H4 (cell line): Measurements from ENCODE around the gene MCM3AP. TPM values are rescaled to one million over a fixed set of nuclear protein-coding genes. Genes with fewer than 3 reads are reported as not detected.
A peak's percentile ranks its signal among the peaks of the same experiment; 100 is the strongest.
"Not testable (repeated sequence)": the region's sequence is repeated elsewhere in the genome, so short reads cannot be mapped to it uniquely, and the experiment has no call there.

Source experiments
- DNase-seq: peaks from one replicate; pipeline ENCODE4 v3.0.0-alpha.2; 2015; ENCODE audit warnings: low spot score
- total RNA-seq: library from RNA; depleted of rRNA; stranded (reverse); fragments of >200 nt; shearing (Covaris generic); gene quantifications from 2 replicates; pipeline ENCODE4 v1.2.3, GENCODE V29; 2014

Gene MCM3AP
- total RNA-seq, 1 experiment from 2014 or later = 48.9 TPM

DNA sequence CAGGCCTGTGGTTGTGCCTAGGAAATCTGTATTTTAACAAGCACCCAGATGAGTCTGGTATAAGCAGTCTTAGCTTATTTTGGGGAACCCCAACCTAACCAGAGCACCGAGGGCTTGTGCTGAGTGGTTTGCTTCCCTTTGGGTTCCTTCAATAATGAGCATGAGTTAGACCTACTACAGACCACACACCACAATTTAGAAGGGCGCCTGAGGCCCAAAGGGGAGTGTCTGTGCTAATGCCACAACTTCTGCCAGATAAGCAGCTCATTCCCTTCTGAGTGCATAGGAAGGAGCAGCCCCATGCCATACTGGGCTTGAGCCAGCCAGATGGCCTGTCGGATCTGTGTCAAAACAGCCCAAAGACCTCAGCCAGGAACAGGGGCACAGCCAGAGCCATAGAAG lies 41.5 kb downstream of the MCM3AP start:
- no peak for DNase-seq

- no peak for DNase-seq
Observed at GRCh38 chr21:46243325-46243724, 42.1 kb downstream of the MCM3AP start.

DNA sequence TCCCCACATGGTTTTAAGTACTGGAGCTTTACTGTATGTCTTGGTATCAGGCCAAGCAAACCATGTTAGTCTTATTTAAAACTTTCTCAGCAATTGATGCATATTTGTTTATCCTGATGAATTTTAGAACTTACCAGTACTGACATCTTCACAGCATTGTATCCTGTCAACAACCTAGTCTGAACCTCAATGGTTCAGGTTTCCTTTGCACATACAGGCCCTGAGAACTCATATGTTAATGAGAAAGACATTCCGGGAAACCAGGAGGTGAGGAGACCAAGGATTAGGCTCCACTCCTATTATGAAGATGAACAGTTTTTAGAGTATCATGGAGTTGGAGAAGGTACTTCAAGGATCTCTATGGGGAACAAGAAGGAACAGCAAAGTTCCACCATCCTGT lies 43.8 kb downstream of the MCM3AP start:
- not testable (repeated sequence) for DNase-seq

GRCh38 chr21:46239817-46240325 lies 45.5 kb downstream of the MCM3AP start:
- DNase-seq = no peak

- DNase-seq = no peak
Observed at GRCh38 chr21:46237474-46237873, 47.9 kb downstream of the MCM3AP start.

GRCh38 chr21:46234436-46234950 lies 50.9 kb downstream of the MCM3AP start:
- no peak for DNase-seq

GRCh38 chr21:46229923-46230260 lies 55.5 kb downstream of the MCM3AP start:
- no peak for DNase-seq

DNA sequence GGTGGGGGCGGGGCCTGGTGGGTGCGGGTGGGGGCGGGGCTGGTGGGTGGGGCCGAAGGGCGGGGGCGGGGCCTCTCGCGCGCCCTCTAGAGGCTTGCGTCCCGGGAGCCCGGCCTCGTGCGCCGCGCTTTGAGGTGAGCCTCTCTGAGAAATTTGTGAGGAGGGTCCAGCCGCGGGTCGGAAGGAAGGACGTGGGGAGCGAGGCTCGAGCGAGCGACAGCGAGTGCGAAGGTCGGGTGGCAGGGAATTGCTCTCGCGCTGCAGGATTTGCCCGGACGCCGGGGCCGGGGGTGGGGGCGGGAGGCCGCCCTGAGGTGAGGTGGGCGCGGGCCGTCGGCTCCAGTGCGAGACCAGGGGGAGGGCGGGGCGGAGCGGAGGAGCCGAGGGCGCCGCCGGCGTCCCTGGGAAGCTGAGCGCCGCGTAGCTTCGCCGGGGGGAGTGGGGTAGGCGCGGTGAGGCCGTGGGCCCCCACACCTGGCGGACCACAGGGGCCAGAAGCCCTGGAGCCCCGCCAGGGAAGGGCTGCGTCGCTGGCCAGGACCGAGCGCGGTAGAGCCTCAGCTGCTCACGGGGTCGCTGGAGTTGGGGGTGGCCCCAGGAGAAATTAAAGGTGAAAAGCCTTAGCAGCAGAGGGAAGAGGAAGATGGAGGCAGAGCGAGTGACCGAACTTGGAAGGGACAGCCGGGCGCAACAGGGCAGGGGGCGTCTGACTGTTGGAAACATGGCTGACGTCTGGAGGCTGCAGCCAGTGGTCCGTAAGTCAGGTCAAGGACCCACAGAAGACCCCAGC lies 56.1 kb downstream of the MCM3AP start:
- peak; percentile 38 for DNase-seq

GRCh38 chr21:46228345-46229051 lies 56.9 kb downstream of the MCM3AP start, which contains the start of gene LSS:
Gene LSS (minus strand): TSS chr21:46228774. CDS start chr21:46228745, 29 bp downstream.
- DNase-seq = peak; percentile 98

- DNase-seq = no peak
Observed at GRCh38 chr21:46227811-46228344, 57.5 kb downstream of the MCM3AP start.

- no peak for DNase-seq
Observed at GRCh38 chr21:46226920-46227599, 58.4 kb downstream of the MCM3AP start.

DNA sequence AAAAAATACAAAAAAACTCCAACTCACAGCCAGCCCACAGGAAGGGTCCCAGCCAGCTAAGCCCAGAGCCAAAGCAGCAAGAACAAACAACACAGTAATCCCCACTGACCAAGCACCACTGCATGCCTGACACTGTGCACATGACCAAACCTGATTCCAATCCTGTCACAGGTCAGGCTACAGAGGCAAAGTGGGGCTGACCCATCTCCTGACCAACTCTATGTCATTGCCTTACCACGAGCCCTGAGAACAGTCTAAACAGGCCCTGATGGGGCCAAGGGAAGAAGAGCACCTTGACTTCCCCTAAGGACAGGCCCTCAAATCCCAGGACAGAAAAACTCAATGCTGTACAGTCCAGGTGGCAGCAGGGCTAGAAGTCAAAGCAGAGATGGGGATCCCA lies 59.3 kb downstream of the MCM3AP start:
- DNase-seq = no peak

GRCh38 chr21:46223661-46224060 lies 61.8 kb downstream of the MCM3AP start:
- DNase-seq = not testable (repeated sequence)

DNA sequence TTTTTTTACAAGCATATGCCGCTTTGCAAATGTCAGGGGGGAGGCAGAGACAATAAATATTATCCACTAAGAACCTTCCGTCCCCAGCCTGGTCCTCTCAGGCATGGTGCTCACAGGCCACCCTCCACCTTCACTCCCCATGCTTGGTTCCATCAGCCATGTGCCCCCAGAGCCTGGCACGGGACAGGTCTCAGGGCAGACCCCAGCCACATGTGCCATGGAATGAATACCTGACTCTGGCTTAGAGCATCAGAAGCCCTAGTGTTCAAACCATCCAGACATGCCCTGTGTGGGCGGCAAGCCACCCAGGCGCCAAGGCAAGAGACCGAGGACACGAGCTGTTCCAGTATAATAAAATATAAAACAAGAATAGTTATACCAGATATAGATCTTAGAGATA lies 62.2 kb downstream of the MCM3AP start:
- no peak for DNase-seq

GRCh38 chr21:46222436-46223116 lies 62.8 kb downstream of the MCM3AP start:
- no peak for DNase-seq

DNA sequence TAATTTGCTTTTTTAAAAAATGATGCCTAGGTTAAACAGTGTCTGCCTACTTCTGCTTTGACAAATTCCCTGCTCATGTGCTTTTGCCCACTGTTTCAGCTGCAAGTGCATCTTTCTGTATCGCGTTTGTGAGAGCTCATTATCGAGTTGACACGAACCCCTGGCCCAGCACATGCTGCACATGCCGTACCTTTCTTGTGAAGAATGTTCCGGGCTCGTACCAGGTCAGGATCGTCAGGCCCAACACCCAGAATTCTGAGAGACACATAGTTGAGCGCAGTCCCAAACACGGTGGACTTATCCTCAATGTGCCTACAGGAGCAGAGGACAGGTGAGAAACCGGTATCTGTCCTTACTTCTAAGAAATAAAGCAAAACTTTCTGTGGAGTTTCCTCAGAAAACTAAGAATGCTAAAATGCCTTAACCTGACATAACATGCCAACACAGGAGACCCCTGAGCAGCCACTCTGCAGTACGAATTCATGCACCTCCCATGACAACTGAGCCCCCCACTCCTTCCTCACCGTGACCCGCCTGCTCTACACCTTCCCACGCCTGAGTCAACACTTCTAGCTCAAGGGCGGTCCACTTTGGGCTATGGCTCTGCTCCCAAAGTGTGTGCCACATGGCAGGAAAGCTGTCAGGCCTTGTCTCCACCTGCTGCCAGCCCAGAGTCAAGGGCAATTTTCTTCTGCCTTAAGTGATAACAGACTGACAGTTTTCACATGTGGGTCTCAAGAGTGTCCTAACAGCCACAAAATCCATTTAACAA lies 63.6 kb downstream of the MCM3AP start:
- no peak for DNase-seq

DNA sequence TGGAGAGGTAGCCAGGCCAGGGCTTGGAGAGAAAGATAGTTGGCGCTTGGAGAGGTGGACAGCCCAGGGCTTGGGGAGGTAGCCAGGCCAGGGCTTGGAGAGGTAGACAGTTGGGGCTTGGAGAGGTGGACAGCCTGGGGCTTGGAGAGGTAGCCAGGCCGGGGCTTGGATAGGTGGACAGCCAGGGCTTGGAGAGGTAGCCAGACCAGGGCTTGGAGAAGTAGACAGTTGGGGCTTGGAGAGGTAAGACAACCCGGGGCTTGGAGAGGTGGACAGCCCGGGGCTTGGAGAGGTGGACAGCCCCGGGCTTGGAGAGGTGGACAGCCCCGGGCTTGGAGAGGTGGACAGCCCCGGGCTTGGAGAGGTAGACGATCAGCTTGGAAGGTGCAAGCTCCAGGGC lies 64.6 kb downstream of the MCM3AP start:
- no peak for DNase-seq

GRCh38 chr21:46220275-46220810 lies 65.1 kb downstream of the MCM3AP start:
- no peak for DNase-seq

- no peak for DNase-seq
Observed at GRCh38 chr21:46219591-46220239, 65.7 kb downstream of the MCM3AP start.
